Tibial nerve (tissue), 4 donors: Measurements from ENCODE around the gene ADK. TPM values are rescaled to one million over a fixed set of nuclear protein-coding genes. Genes with fewer than 3 reads are reported as not detected.

Experiments used
- DNase-seq, 2 donors: peaks; one replicate each; pipeline ENCODE4 v3.0.0-alpha.2; 2019; ENCODE audit warnings: low spot score in 2 of 2
- H3K27ac ChIP-seq, 4 donors: fragments of 200-600 bp; sonication (generic) in 3 of 4; one replicate each; pipeline ENCODE4 v1.5.1; 2017 to 2019; ENCODE audit warnings: mild to moderate bottlenecking in 1 of 4
- H3K27me3 ChIP-seq, 2 donors: fragments of 200-600 bp; sonication (generic) in 1 of 2; one replicate each; pipeline versions ENCODE4 v1.5.1 to v1.6.0; 2017 to 2019
- H3K36me3 ChIP-seq, 3 donors: fragments of 200-600 bp; sonication (generic); one replicate each; pipeline ENCODE4 v1.5.1; 2018 to 2019
- H3K4me1 ChIP-seq, 4 donors: fragments of 200-600 bp; sonication (generic) in 3 of 4; one replicate each; pipeline ENCODE4 v1.5.1; 2017 to 2019
- H3K4me3 ChIP-seq, 4 donors: fragments of 200-600 bp; sonication (generic) in 3 of 4; one replicate each; pipeline ENCODE4 v1.5.1; 2017 to 2019; ENCODE audit warnings: mild to moderate bottlenecking in 1 of 4, moderate library complexity in 1 of 4
- H3K9me3 ChIP-seq, 4 donors: fragments of 200-600 bp; sonication (generic) in 3 of 4; one replicate each; pipeline ENCODE4 v1.5.1; 2017 to 2019
- EP300 ChIP-seq, 2 donors: sonication (generic); formaldehyde crosslinking; IDR thresholded peaks; one replicate each; pipeline ENCODE4 v1.6.1; 2017; ENCODE audit warnings: antibody characterized with exemption in 2 of 2, mild to moderate bottlenecking in 1 of 2
- POLR2A ChIP-seq, 2 donors: fragments of 450-650 bp; IDR thresholded peaks; one replicate each; pipeline ENCODE4 v1.6.1; 2017; ENCODE audit warnings: antibody characterized with exemption in 2 of 2, mild to moderate bottlenecking in 2 of 2, moderate library complexity in 2 of 2
- WGBS, 2 donors: methylation state at CpG; one replicate each; pipeline ENCODE4 v1.1.5; 2018; 5-methylcytosine and 5-hydroxymethylcytosine counted together
- total RNA-seq, 4 donors: library from RNA; depleted of rRNA; stranded (reverse); fragments of >200 nt; gene quantifications; one replicate each; pipeline ENCODE4 v1.1.0, GENCODE V29; 2016
- TF ChIP-seq, protein P1 (sequence below), 5 experiments: fragments of 200-600 bp in 3 of 5; fragments of 450-650 bp in 2 of 5; sonication (generic) in 3 of 5; IDR thresholded peaks; one replicate each; pipeline ENCODE4 v1.5.1; 2016 to 2019; ENCODE audit warnings: antibody characterized with exemption in 5 of 5, mild to moderate bottlenecking in 3 of 5, moderate library complexity in 2 of 5

ADK gene
- total RNA-seq, 4 donors from 2014 or later, result 28.2 to 50.9 (median 34.0) TPM

- DNase-seq, result no peak
- Histone ChIP-seq H3K4me3 (no peak overlapping the region), H3K36me3 (no peaks in the 10 kb centered on the region), H3K27me3 (no peaks in the 10 kb centered on the region), H3K4me1 (no peaks in the 10 kb centered on the region), H3K9me3 (no peaks in the 10 kb centered on the region), H3K27ac (no peak overlapping the region)
- WGBS, 2 donors, result 86 to 91% methylated on average over 5 of the region's 5 CpGs
- TF ChIP-seq POLR2A (IDR thresholded peaks at IDR 0.05), result no peak
- TF ChIP-seq EP300 (IDR thresholded peaks at IDR 0.05), result no peak
- TF ChIP-seq, protein P1, sequence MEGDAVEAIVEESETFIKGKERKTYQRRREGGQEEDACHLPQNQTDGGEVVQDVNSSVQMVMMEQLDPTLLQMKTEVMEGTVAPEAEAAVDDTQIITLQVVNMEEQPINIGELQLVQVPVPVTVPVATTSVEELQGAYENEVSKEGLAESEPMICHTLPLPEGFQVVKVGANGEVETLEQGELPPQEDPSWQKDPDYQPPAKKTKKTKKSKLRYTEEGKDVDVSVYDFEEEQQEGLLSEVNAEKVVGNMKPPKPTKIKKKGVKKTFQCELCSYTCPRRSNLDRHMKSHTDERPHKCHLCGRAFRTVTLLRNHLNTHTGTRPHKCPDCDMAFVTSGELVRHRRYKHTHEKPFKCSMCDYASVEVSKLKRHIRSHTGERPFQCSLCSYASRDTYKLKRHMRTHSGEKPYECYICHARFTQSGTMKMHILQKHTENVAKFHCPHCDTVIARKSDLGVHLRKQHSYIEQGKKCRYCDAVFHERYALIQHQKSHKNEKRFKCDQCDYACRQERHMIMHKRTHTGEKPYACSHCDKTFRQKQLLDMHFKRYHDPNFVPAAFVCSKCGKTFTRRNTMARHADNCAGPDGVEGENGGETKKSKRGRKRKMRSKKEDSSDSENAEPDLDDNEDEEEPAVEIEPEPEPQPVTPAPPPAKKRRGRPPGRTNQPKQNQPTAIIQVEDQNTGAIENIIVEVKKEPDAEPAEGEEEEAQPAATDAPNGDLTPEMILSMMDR (IDR thresholded peaks at IDR 0.05), result no peak
These were observed 507.5 kb downstream of the ADK start for GRCh38 chr10:74658511-74658910.

DNA sequence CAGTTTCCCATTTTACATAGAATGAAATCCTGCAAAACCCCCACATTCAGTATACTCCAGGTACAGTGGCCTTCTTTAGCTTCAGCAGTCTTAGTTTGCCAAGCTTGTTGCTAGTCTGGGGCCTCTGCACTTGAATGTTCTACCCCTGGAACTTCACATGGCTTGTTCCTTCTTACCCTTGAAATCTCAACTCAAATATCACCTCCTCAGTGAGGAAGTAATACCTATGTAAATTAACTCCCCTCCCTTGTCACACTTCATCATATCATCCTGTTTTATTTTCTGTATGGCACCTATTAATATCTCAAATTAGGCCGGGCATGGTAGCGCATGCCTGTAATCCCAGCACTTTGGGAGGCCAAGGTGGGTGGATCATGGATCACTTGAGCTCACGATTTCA is 511.6 kb downstream of the ADK start:
- Histone ChIP-seq H3K9me3 (no peaks in the 10 kb centered on the region), H3K4me3 (no peak overlapping the region), H3K4me1 (no peaks in the 10 kb centered on the region), H3K27me3 (no peaks in the 10 kb centered on the region), H3K36me3 (no peaks in the 10 kb centered on the region), H3K27ac (no peak overlapping the region)
- TF ChIP-seq POLR2A (IDR thresholded peaks at IDR 0.05) (no peak), EP300 (IDR thresholded peaks at IDR 0.05) (no peak)
- TF ChIP-seq, protein P1 (IDR thresholded peaks at IDR 0.05), result no peak
- 97 to 99% methylated on average over 3 of the region's 3 CpGs for whole genome bisulfite sequencing, 2 donors
- DNase-seq, result no peak

DNA sequence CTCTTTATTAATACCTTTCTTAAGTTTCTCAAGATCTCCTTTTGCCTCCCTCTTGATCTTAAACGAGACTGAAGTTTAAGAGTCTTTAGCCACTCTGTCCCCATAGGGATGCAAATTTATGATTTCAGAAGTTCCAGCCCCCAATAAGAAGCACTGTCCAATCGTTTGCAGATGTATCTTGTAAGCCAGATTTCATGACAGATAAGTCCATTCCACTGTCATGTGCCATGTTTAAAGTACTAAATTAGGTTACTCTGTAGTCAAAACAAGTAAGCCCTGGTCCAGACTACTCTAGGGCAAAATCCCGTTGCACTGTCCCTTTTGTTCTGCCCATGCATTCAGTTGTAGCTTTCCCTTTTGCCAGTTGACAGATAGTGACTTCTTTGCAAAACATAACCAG is 518.2 kb downstream of the ADK start:
- Histone ChIP-seq H3K4me3 (no peak overlapping the region), H3K4me1 (peaks cover 0 to 6% (median 0%) of the 10 kb centered on the region in 4 donors), H3K36me3 (peaks cover 0 to 20% (median 0%) of the 10 kb centered on the region in 3 donors), H3K9me3 (peaks cover 0 to 9% (median 0%) of the 10 kb centered on the region in 4 donors), H3K27ac (no peak overlapping the region), H3K27me3 (no peaks in the 10 kb centered on the region)
- no peak for TF ChIP-seq POLR2A (IDR thresholded peaks at IDR 0.05)
- TF ChIP-seq, protein P1 (IDR thresholded peaks at IDR 0.05), result no peak
- 60 to 77% methylated on average over 3 of the region's 3 CpGs for WGBS, 2 donors
- DNase-seq, result no peak

- WGBS, 2 donors, result 76 to 82% methylated on average over 3 of the region's 3 CpGs
- DNase-seq, result no peak
- Histone ChIP-seq H3K27ac (no peak overlapping the region), H3K27me3 (no peaks in the 10 kb centered on the region), H3K9me3 (peaks cover 0 to 9% (median 0%) of the 10 kb centered on the region in 4 donors), H3K36me3 (peaks cover 0 to 25% (median 0%) of the 10 kb centered on the region in 3 donors), H3K4me1 (peaks cover 0 to 6% (median 0%) of the 10 kb centered on the region in 4 donors), H3K4me3 (no peak overlapping the region)
- TF ChIP-seq, protein P1 (IDR thresholded peaks at IDR 0.05), result no peak
- no peak for TF ChIP-seq EP300 (IDR thresholded peaks at IDR 0.05)
- TF ChIP-seq POLR2A (IDR thresholded peaks at IDR 0.05), result no peak
These were observed 520.7 kb downstream of the ADK start for GRCh38 chr10:74671716-74672115.

- DNase-seq, result no peak
- no peak for TF ChIP-seq EP300 (IDR thresholded peaks at IDR 0.05)
- no peak for TF ChIP-seq POLR2A (IDR thresholded peaks at IDR 0.05)
- TF ChIP-seq, protein P1 (IDR thresholded peaks at IDR 0.05), result no peak
- H3K9me3 ChIP-seq, result peaks cover 0 to 9% (median 0%) of the 10 kb centered on the region in 4 donors
- H3K36me3 ChIP-seq, result peaks cover 0 to 29% (median 0%) of the 10 kb centered on the region in 3 donors
- peaks cover 0 to 6% (median 0%) of the 10 kb centered on the region in 4 donors for H3K4me1 ChIP-seq
- no peak overlapping the region for H3K27ac ChIP-seq
- H3K27me3 ChIP-seq, result no peaks in the 10 kb centered on the region
- no peak overlapping the region for H3K4me3 ChIP-seq
These were observed 521.6 kb downstream of the ADK start for GRCh38 chr10:74672430-74673165.
